Activated CD8-positive, alpha-beta T cell treated with anti-CD3 and anti-CD28 coated beads for 36 hours (primary cell): ENCODE data around the gene CCDC85A. TPM values are rescaled to one million over a fixed set of nuclear protein-coding genes. Genes with fewer than 3 reads are reported as not detected.

Source experiments
- ATAC-seq: fragments of 200-7000 bp; cut with Tn5 transposase; one replicate; pipeline ENCODE4 v1.10.0; 2021; ENCODE audit warnings: mild to moderate bottlenecking, moderate library complexity
- CTCF ChIA-PET: fragments of 350-600 bp; sonication (Branson Sonifier 250); formaldehyde crosslinking; loops from one replicate; lab custom pipeline; 2021; ENCODE audit warnings: antibody characterized with exemption; lab: Charles Lee
- POLR2A ChIA-PET: fragments of 350-600 bp; sonication (Branson Sonifier 250); formaldehyde crosslinking; loops from one replicate; lab custom pipeline; 2021; ENCODE audit warnings: antibody characterized with exemption; lab: Charles Lee
- DNase-seq: peaks from one replicate; pipeline ENCODE4 v3.0.0-alpha.2; 2020
- H3K27ac Mint-ChIP-seq: one replicate; pipeline ENCODE4 v1.8.0; 2021; ENCODE audit warnings: mild to moderate bottlenecking, mixed read lengths
- H3K27me3 Mint-ChIP-seq: one replicate; pipeline ENCODE4 v1.8.0; 2021; ENCODE audit warnings: mixed read lengths
- H3K36me3 Mint-ChIP-seq: one replicate; pipeline ENCODE4 v1.8.0; 2021; ENCODE audit warnings: low read depth, mixed read lengths
- H3K4me1 Mint-ChIP-seq: one replicate; pipeline ENCODE4 v1.8.0; 2021; ENCODE audit warnings: low read depth, mixed read lengths
- H3K4me3 Mint-ChIP-seq: one replicate; pipeline ENCODE4 v1.8.0; 2021; ENCODE audit warnings: mild to moderate bottlenecking, moderate library complexity, mixed read lengths
- H3K9me3 Mint-ChIP-seq: one replicate; pipeline ENCODE4 v1.8.0; 2021; ENCODE audit warnings: mixed read lengths
- intact Hi-C: fragments of 100-400 bp; cut with micrococcal nuclease; formaldehyde crosslinking; loops from one replicate; pipeline ENCODE4 v1.10.0; 2022
- total RNA-seq, 2 experiments: library from RNA; stranded (reverse); gene quantifications; one replicate each; pipeline ENCODE4 v1.2.3, GENCODE V29; 2021
- TF ChIP-seq, protein P1 (sequence below): fragments of 200-600 bp; IDR thresholded peaks from one replicate; pipeline ENCODE4 v1.8.0; 2022; ENCODE audit warnings: antibody characterized with exemption, mild to moderate bottlenecking

Gene CCDC85A
- total RNA-seq, 2 experiments from 2014 or later, result not detected

DNA sequence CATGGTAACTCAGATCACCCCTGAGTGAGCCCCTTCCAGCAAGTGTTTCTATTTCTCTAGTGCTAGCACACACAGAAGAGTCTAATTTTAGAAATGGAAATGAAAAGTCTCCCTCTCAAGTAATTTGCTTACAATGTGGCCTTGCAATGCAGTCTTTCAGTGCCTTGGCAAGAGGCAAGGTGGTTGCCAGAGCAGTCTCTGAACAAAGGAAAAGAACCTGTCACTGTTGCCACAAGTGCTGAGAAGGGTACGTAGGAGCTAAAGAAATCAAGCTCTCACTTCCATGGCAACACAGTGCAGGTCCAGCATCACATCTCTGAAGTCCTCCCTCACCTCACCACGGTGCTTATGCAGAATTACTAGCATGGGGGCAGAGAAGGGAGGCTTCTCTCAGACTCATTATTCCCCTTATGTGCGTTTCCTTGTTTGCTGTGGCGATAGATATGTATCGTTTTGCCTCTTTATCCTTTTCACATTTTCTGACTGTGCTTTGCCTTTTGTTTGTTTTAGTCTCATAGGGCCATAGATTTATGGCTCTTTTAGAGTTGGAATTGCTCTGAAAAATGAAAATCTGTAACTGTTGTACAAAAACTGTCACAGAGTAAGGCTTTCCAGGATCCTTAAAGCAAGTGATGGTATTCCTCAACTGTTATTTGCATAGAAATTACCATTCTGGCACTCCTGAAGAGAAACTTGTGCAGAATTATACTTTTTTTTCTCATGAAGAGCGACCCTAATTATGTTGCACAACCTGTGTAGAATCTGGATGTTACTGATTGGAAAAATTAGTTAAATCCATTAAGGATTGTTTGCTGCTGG lies 164.8 kb downstream of the CCDC85A start:
- no peaks in the 10 kb centered on the region for H3K27me3 Mint-ChIP-seq
- ChIA-PET POLR2A (no interaction called here), CTCF (no interaction called here)
- no peaks in the 10 kb centered on the region for H3K4me1 Mint-ChIP-seq
- intact Hi-C loops, result no loop called here
- no peak overlapping the region for H3K4me3 Mint-ChIP-seq
- TF ChIP-seq, protein P1, sequence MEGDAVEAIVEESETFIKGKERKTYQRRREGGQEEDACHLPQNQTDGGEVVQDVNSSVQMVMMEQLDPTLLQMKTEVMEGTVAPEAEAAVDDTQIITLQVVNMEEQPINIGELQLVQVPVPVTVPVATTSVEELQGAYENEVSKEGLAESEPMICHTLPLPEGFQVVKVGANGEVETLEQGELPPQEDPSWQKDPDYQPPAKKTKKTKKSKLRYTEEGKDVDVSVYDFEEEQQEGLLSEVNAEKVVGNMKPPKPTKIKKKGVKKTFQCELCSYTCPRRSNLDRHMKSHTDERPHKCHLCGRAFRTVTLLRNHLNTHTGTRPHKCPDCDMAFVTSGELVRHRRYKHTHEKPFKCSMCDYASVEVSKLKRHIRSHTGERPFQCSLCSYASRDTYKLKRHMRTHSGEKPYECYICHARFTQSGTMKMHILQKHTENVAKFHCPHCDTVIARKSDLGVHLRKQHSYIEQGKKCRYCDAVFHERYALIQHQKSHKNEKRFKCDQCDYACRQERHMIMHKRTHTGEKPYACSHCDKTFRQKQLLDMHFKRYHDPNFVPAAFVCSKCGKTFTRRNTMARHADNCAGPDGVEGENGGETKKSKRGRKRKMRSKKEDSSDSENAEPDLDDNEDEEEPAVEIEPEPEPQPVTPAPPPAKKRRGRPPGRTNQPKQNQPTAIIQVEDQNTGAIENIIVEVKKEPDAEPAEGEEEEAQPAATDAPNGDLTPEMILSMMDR, result no peak
- no peaks in the 10 kb centered on the region for H3K9me3 Mint-ChIP-seq
- ATAC-seq (no peak), DNase-seq (no peak)
- no peak overlapping the region for H3K27ac Mint-ChIP-seq
- H3K36me3 Mint-ChIP-seq, result no peaks in the 10 kb centered on the region

DNA sequence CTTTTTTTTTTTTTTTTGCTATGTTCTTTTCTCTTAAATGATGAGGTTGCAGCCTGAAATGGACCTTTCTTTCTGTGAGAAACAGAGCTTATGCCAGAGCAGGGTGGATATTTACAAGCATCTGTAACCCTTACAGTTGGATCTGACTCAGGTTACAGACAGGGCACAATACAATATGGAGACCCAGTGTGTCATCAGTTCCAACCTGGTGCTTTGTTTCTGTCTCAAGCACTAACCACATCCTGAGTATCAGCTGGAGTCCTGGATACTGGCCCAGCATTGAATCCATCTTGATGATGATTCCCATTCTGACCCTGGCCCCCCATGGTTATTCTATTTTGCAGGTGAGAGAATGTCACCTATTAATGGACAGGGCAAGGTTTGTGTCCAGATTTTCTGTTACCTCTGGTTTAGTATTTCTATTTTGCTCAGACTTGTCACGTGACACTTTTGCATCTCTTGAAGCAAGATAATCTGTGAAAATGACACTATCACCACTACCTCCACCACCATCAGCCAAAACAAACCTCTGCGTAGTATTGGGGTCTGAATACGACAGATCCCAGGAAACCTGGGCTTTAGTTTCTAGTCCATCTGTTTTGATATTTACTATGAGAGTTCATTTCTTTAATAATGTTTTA lies 174.0 kb downstream of the CCDC85A start:
- ATAC-seq (no peak), DNase-seq (no peak)
- Mint-ChIP-seq H3K9me3 (peaks cover 2% of the 10 kb centered on the region), H3K27ac (no peak overlapping the region), H3K4me1 (no peaks in the 10 kb centered on the region), H3K27me3 (no peaks in the 10 kb centered on the region), H3K4me3 (no peak overlapping the region), H3K36me3 (no peaks in the 10 kb centered on the region)
- intact Hi-C loops, result no loop called here
- TF ChIP-seq, protein P1, result no peak
- ChIA-PET CTCF (no interaction called here), POLR2A (no interaction called here)

DNA sequence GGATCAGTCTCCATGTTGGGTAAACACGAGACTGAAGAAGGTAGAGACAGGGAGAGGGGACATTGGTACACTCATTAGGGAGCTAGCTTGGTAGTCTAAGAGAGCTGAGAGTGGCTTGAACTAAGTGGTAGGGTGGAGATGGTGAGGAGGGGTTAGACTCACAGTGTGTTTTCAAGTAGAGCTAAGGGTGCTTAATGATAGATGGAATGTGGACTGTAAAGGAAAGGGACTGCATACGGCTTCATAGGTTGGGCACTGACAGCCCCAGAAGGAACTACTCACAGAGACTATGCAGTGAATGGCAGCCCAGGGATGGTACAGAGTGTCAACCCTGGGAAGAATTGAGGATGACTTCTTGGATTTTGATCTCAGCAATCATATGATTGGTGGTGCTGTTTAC lies 178.1 kb downstream of the CCDC85A start:
- H3K4me3 Mint-ChIP-seq, result no peak overlapping the region

DNA sequence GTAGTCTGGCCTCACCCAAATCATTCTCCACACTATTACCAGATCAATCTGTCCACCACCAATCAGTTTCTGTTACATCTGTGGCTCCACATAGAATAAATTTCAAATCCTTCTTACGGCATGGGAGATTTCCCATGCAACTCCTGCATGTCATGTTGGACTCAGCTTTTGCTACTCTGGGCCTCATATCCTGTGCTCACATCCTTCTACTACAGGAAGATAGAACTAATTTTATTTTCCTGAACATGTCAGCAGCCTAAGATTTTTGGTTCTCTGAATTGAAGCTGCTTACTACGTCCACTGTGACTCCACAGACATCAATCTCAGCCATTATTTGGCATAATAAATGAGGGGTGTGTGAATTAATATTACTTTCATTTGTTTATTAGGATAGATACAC lies 181.1 kb downstream of the CCDC85A start:
- Mint-ChIP-seq H3K27ac (no peak overlapping the region), H3K4me1 (no peaks in the 10 kb centered on the region), H3K4me3 (no peak overlapping the region), H3K27me3 (no peaks in the 10 kb centered on the region), H3K36me3 (no peaks in the 10 kb centered on the region), H3K9me3 (peaks cover 6% of the 10 kb centered on the region)
- ChIA-PET CTCF (no interaction called here), POLR2A (no interaction called here)
- TF ChIP-seq, protein P1, result no peak
- ATAC-seq (no peak), DNase-seq (no peak)
- intact Hi-C loops, result no loop called here

More for the DNA sequence above, 178.1 kb downstream of the CCDC85A start:
- POLR2A ChIA-PET, result interaction anchor here (0.6 kb wide), 1 partner anchor 287 kb away, joined by 3 read pairs; no protein-coding TSS in a partner anchor
- no peaks in the 10 kb centered on the region for H3K36me3 Mint-ChIP-seq
- DNase-seq (no peak), ATAC-seq (no peak)
- intact Hi-C loops, result no loop called here
- CTCF ChIA-PET, result no interaction called here
- H3K4me1 Mint-ChIP-seq, result no peaks in the 10 kb centered on the region
- TF ChIP-seq, protein P1, result no peak
- peaks cover 6% of the 10 kb centered on the region for H3K9me3 Mint-ChIP-seq
- no peak overlapping the region for H3K27ac Mint-ChIP-seq
- H3K27me3 Mint-ChIP-seq, result no peaks in the 10 kb centered on the region

DNA sequence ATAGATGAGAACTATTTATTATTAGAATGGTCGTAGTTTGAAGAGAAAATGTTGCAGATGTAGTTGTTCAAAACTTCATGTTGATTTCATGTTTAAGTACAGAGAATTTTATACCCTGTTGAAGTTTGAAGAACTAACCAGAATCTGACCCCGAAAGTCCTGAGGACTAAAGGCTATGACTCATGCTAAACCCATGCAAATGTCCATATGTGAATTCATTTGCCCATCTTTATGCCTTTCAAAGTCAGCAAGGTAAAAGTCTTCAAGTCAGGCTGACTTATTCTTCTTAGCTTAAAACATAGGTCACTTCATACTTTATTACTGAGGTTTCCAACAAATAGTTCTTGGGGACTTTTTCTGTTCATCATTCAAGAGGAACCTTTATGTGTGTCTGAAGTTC lies 185.5 kb downstream of the CCDC85A start:
- H3K4me1 Mint-ChIP-seq, result no peaks in the 10 kb centered on the region
- H3K27me3 Mint-ChIP-seq, result no peaks in the 10 kb centered on the region
- intact Hi-C loops, result no loop called here
- H3K9me3 Mint-ChIP-seq, result no peaks in the 10 kb centered on the region
- DNase-seq (no peak), ATAC-seq (no peak)
- no peak overlapping the region for H3K4me3 Mint-ChIP-seq
- no peak overlapping the region for H3K27ac Mint-ChIP-seq
- no peaks in the 10 kb centered on the region for H3K36me3 Mint-ChIP-seq
- TF ChIP-seq, protein P1, result no peak
- CTCF ChIA-PET, result no interaction called here
- POLR2A ChIA-PET, result no interaction called here
